CD4-positive, alpha-beta T cell (primary cell): ENCODE data around the gene PANK1. TPM values are rescaled to one million over a fixed set of nuclear protein-coding genes. Genes with fewer than 3 reads are reported as not detected.

Source experiments
- ATAC-seq: fragments of 200-7000 bp; cut with Tn5 transposase; one replicate; pipeline ENCODE4 v1.10.0; 2022; ENCODE audit warnings: mild to moderate bottlenecking; ENCODE audit not compliant: poor library complexity
- CTCF ChIA-PET: fragments of 350-600 bp; sonication (Branson Sonifier 250); formaldehyde crosslinking; loops from one replicate; lab custom pipeline; 2021; ENCODE audit warnings: antibody characterized with exemption, inconsistent platforms; lab: Charles Lee
- POLR2A ChIA-PET: fragments of 350-600 bp; sonication (Branson Sonifier 250); formaldehyde crosslinking; loops from one replicate; lab custom pipeline; 2021; ENCODE audit warnings: antibody characterized with exemption, inconsistent platforms; lab: Charles Lee
- DNase-seq, 14 experiments: peaks; one replicate each; pipeline ENCODE4 v3.0.0-alpha.2; 2013 to 2020; ENCODE audit warnings: mixed read lengths in 2 of 14
- H3K27ac ChIP-seq, 2 donors: one replicate each; pipeline versions ENCODE4 v1.5.1 to v1.7.0; 2013; ENCODE audit warnings: low read length in 2 of 2, low read depth in 1 of 2, mild to moderate bottlenecking in 1 of 2
- H3K27me3 ChIP-seq, 2 experiments: 1 replicate in 1 of 2; 2 replicates in 1 of 2; pipeline versions ENCODE4 v1.6.1 to v1.7.0; 2013; ENCODE audit warnings: low read length in 2 of 2, control low read depth in 1 of 2, mild to moderate bottlenecking in 1 of 2, moderate library complexity in 1 of 2; ENCODE audit not compliant: insufficient read depth in 2 of 2, control insufficient read depth in 1 of 2
- H3K36me3 ChIP-seq: one replicate; pipeline ENCODE4 v1.6.1; 2013; ENCODE audit warnings: low read length, control low read depth; ENCODE audit not compliant: insufficient read depth
- H3K4me1 ChIP-seq: one replicate; pipeline ENCODE4 v1.6.1; 2013; ENCODE audit warnings: low read length, control low read depth; ENCODE audit not compliant: insufficient read depth
- H3K4me3 ChIP-seq: one replicate; pipeline ENCODE4 v1.5.1; 2013; ENCODE audit warnings: mild to moderate bottlenecking, low read length, moderate library complexity
- H3K9me3 ChIP-seq, 2 experiments: 1 replicate in 1 of 2; 2 replicates in 1 of 2; pipeline versions ENCODE4 v1.6.1 to v1.7.0; 2013; ENCODE audit warnings: low read length in 2 of 2, mild to moderate bottlenecking in 2 of 2, control low read depth in 1 of 2, moderate library complexity in 1 of 2; ENCODE audit not compliant: control insufficient read depth in 1 of 2, insufficient read depth in 1 of 2
- H3K27ac Mint-ChIP-seq: one replicate; pipeline ENCODE4 v1.8.0; 2020; ENCODE audit warnings: mixed read lengths
- H3K27me3 Mint-ChIP-seq: one replicate; pipeline ENCODE4 v1.8.0; 2021; ENCODE audit warnings: mixed read lengths
- H3K36me3 Mint-ChIP-seq: one replicate; pipeline ENCODE4 v1.8.0; 2021; ENCODE audit warnings: low read depth, mixed read lengths
- H3K4me1 Mint-ChIP-seq: one replicate; pipeline ENCODE4 v1.8.0; 2021; ENCODE audit warnings: low read depth, mixed read lengths
- H3K4me3 Mint-ChIP-seq: one replicate; pipeline ENCODE4 v1.8.0; 2020; ENCODE audit warnings: mild to moderate bottlenecking, mixed read lengths
- H3K9me3 Mint-ChIP-seq: one replicate; pipeline ENCODE4 v1.8.0; 2020; ENCODE audit warnings: mixed read lengths
- CTCF ChIP-seq: fragments of 200-600 bp; IDR thresholded peaks from one replicate; pipeline ENCODE4 v1.8.0; 2022; ENCODE audit warnings: antibody characterized with exemption, mild to moderate bottlenecking
- intact Hi-C, 2 experiments: fragments of 100-400 bp; cut with DNase I in 1 of 2; cut with micrococcal nuclease in 1 of 2; formaldehyde crosslinking; loops; one replicate each; pipeline versions ENCODE4 v1.15.1 to v1.9.0; 2023 to 2025; cut with DNase I, micrococcal nuclease
- total RNA-seq, 174 experiments: library from RNA in 2 of 174; stranded (reverse) in 2 of 174; gene quantifications; one replicate each; pipeline ENCODE4 v1.2.3 and lab custom pipeline; 2021 to 2026

Gene PANK1
- total RNA-seq, 2 experiments from 2014 or later, result 0.55 to 0.61 TPM

- no peak for ATAC-seq
- no peaks in the 10 kb centered on the region for H3K4me1 ChIP-seq
These were observed 45.0 kb upstream of the PANK1 start for GRCh38 chr10:89690027-89690426.

GRCh38 chr10:89685936-89686335, 40.9 kb upstream of the PANK1 start:
- intact Hi-C loops, result no loop called here
- POLR2A ChIA-PET, result no interaction called here
- no peak for ATAC-seq
- no peaks in the 10 kb centered on the region for H3K27me3 ChIP-seq
- Mint-ChIP-seq H3K4me1 (no peaks in the 10 kb centered on the region), H3K27me3 (peaks cover 21% of the 10 kb centered on the region), H3K9me3 (no peaks in the 10 kb centered on the region), H3K27ac (no peak overlapping the region), H3K36me3 (no peaks in the 10 kb centered on the region), H3K4me3 (no peak overlapping the region)
- no peaks in the 10 kb centered on the region for H3K9me3 ChIP-seq
- DNase-seq, result no peak
- TF ChIP-seq CTCF, result no peak
- no peaks in the 10 kb centered on the region for H3K4me1 ChIP-seq
- no peak overlapping the region for H3K4me3 ChIP-seq
- CTCF ChIA-PET, result no interaction called here
- no peaks in the 10 kb centered on the region for H3K36me3 ChIP-seq
- no peak overlapping the region for H3K27ac ChIP-seq

More at GRCh38 chr10:89690027-89690426, 45.0 kb upstream of the PANK1 start:
- Histone ChIP-seq H3K4me3 (no peak overlapping the region), H3K27ac (no peak overlapping the region), H3K36me3 (no peaks in the 10 kb centered on the region), H3K27me3 (no peaks in the 10 kb centered on the region), H3K9me3 (no peaks in the 10 kb centered on the region)
- Mint-ChIP-seq H3K36me3 (no peaks in the 10 kb centered on the region), H3K4me3 (no peak overlapping the region), H3K27ac (no peak overlapping the region), H3K27me3 (peaks cover 4% of the 10 kb centered on the region), H3K4me1 (no peaks in the 10 kb centered on the region), H3K9me3 (no peaks in the 10 kb centered on the region)
- ChIA-PET CTCF (no interaction called here), POLR2A (no interaction called here)
- no peak for DNase-seq
- no peak for TF ChIP-seq CTCF
- intact Hi-C loops, result no loop called here

GRCh38 chr10:89684604-89685003, 39.6 kb upstream of the PANK1 start:
- ChIA-PET POLR2A (no interaction called here), CTCF (no interaction called here)
- no peaks in the 10 kb centered on the region for H3K9me3 Mint-ChIP-seq
- peaks cover 0 to 6% of the 10 kb centered on the region in 2 experiments for H3K27me3 ChIP-seq
- DNase-seq, result peak in 2 of 14 experiments; percentile 31 to 45
- intact Hi-C loops, result no loop called here
- no peaks in the 10 kb centered on the region for H3K36me3 ChIP-seq
- no peak overlapping the region for H3K4me3 Mint-ChIP-seq
- no peaks in the 10 kb centered on the region for H3K4me1 Mint-ChIP-seq
- no peaks in the 10 kb centered on the region for H3K9me3 ChIP-seq
- no peak overlapping the region for H3K27ac Mint-ChIP-seq
- H3K4me1 ChIP-seq, result no peaks in the 10 kb centered on the region
- no peaks in the 10 kb centered on the region for H3K36me3 Mint-ChIP-seq
- no peak overlapping the region for H3K27ac ChIP-seq
- no peak overlapping the region for H3K4me3 ChIP-seq
- ATAC-seq, result no peak
- H3K27me3 Mint-ChIP-seq, result peaks cover 26% of the 10 kb centered on the region
- no peak for TF ChIP-seq CTCF
